Skeletal muscle tissue (tissue), 4 donors: ENCODE results near the gene HEATR9. TPM values are rescaled to one million over a fixed set of nuclear protein-coding genes. Genes with fewer than 3 reads are reported as not detected.

Experiments
- H3K27ac ChIP-seq: one replicate; pipeline ENCODE4 v1.7.0; 2013; ENCODE audit warnings: mild to moderate bottlenecking, low read depth, low read length, inconsistent platforms
- H3K27me3 ChIP-seq, 3 donors: one replicate each; pipeline ENCODE4 v1.7.0; 2013; ENCODE audit warnings: low read length in 3 of 3; ENCODE audit not compliant: control insufficient read depth in 3 of 3, insufficient read depth in 3 of 3
- H3K36me3 ChIP-seq, 3 donors: one replicate each; pipeline ENCODE4 v1.7.0; 2013; ENCODE audit warnings: low read length in 3 of 3; ENCODE audit not compliant: control insufficient read depth in 3 of 3, insufficient read depth in 3 of 3
- H3K4me1 ChIP-seq, 3 donors: one replicate each; pipeline ENCODE4 v1.7.0; 2013; ENCODE audit warnings: low read length in 3 of 3, mild to moderate bottlenecking in 3 of 3; ENCODE audit not compliant: control insufficient read depth in 3 of 3, insufficient read depth in 3 of 3
- H3K4me3 ChIP-seq, 3 donors: one replicate each; pipeline ENCODE4 v1.7.0; 2013; ENCODE audit warnings: low read length in 3 of 3
- H3K9ac ChIP-seq, 3 donors: one replicate each; pipeline ENCODE4 v1.7.0; 2013; ENCODE audit warnings: low read length in 3 of 3, mild to moderate bottlenecking in 3 of 3, moderate library complexity in 2 of 3, low read depth in 1 of 3
- H3K9me3 ChIP-seq, 3 donors: one replicate each; pipeline ENCODE4 v1.7.0; 2013; ENCODE audit warnings: low read length in 3 of 3; ENCODE audit not compliant: control insufficient read depth in 3 of 3
- total RNA-seq: library from RNA; depleted of rRNA; stranded (reverse); fragments of >200 nt; gene quantifications from one replicate; pipeline ENCODE4 v1.2.3, GENCODE V29; 2014
- donor health status: Osteomylitis.

The HEATR9 gene
- total RNA-seq, 1 donor from 2014 or later: not detected

GRCh38 chr17:35879773-35880654 is 11.3 kb upstream of the HEATR9 start, which contains the start of gene CCL5:
CCL5 (minus strand) TSS chr17:35880360.
- no peak within 1 kb of the TSS for H3K27ac ChIP-seq
- no peak within 1 kb of the TSS for H3K4me3 ChIP-seq
- no peak within 1 kb of the TSS for H3K9ac ChIP-seq
- no peaks in the 10 kb centered on the region for H3K4me1 ChIP-seq
- H3K9me3 ChIP-seq: no peaks in the 10 kb centered on the region
- no peaks in the 10 kb centered on the region for H3K36me3 ChIP-seq
- no peaks in the 10 kb centered on the region for H3K27me3 ChIP-seq

DNA sequence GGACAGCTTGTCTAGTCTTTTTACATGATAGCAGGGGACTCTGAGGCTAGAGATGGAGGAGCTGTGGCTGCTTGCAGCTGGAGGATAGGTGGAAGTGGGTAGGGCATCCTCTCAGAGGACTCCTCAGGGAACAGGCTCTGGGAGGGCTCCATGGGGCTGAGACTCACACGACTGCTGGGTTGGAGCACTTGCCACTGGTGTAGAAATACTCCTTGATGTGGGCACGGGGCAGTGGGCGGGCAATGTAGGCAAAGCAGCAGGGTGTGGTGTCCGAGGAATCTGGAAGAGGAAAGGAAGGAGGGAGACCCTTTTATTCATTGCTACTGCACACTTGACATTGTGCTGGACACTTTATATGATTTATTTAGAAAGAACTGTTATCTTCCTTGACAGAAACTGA is 9.7 kb upstream of the HEATR9 start:
- Histone ChIP-seq H3K9ac (no peak overlapping the region), H3K4me3 (no peak overlapping the region), H3K9me3 (no peaks in the 10 kb centered on the region), H3K27ac (no peak overlapping the region), H3K27me3 (no peaks in the 10 kb centered on the region), H3K4me1 (no peaks in the 10 kb centered on the region), H3K36me3 (no peaks in the 10 kb centered on the region)

GRCh38 chr17:35877345-35878029 is 8.8 kb upstream of the HEATR9 start:
- Histone ChIP-seq H3K27ac (no peak overlapping the region), H3K9ac (no peak overlapping the region), H3K4me1 (no peaks in the 10 kb centered on the region), H3K27me3 (no peaks in the 10 kb centered on the region), H3K36me3 (no peaks in the 10 kb centered on the region), H3K9me3 (no peaks in the 10 kb centered on the region), H3K4me3 (no peak overlapping the region)

DNA sequence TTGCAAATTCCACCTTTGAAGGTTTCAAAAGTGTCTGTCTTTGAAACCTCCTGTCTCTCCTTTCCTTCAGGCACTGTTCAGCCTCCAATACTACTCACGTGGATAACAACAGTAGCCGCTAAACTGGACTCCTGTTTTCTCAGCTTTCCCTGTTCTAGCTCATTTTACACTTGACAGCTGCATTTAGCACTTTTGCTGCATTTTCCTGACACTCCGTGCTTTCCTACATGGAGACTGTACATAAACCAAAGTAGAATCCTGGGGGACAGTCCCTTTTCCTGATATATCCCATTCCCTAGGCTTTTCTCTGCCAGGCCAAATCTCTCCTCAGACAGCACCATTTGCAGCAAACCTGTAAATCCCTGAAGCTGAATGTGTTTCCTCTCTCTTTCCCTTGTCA is 7.8 kb upstream of the HEATR9 start:
- Histone ChIP-seq H3K36me3 (no peaks in the 10 kb centered on the region), H3K4me1 (no peaks in the 10 kb centered on the region), H3K27me3 (no peaks in the 10 kb centered on the region), H3K4me3 (no peak overlapping the region), H3K9ac (no peak overlapping the region), H3K27ac (no peak overlapping the region), H3K9me3 (no peaks in the 10 kb centered on the region)

- Histone ChIP-seq H3K9ac (no peak overlapping the region), H3K27me3 (no peaks in the 10 kb centered on the region), H3K27ac (no peak overlapping the region), H3K4me3 (no peak overlapping the region), H3K36me3 (no peaks in the 10 kb centered on the region), H3K4me1 (no peaks in the 10 kb centered on the region), H3K9me3 (no peaks in the 10 kb centered on the region)
Measured at GRCh38 chr17:35875800-35876139, 7.1 kb upstream of the HEATR9 start.

GRCh38 chr17:35875072-35875799 is 6.5 kb upstream of the HEATR9 start:
- no peak overlapping the region for H3K4me3 ChIP-seq
- H3K27ac ChIP-seq: no peak overlapping the region
- H3K27me3 ChIP-seq: no peaks in the 10 kb centered on the region
- H3K9ac ChIP-seq: no peak overlapping the region
- H3K36me3 ChIP-seq: no peaks in the 10 kb centered on the region
- no peaks in the 10 kb centered on the region for H3K4me1 ChIP-seq
- H3K9me3 ChIP-seq: no peaks in the 10 kb centered on the region

DNA sequence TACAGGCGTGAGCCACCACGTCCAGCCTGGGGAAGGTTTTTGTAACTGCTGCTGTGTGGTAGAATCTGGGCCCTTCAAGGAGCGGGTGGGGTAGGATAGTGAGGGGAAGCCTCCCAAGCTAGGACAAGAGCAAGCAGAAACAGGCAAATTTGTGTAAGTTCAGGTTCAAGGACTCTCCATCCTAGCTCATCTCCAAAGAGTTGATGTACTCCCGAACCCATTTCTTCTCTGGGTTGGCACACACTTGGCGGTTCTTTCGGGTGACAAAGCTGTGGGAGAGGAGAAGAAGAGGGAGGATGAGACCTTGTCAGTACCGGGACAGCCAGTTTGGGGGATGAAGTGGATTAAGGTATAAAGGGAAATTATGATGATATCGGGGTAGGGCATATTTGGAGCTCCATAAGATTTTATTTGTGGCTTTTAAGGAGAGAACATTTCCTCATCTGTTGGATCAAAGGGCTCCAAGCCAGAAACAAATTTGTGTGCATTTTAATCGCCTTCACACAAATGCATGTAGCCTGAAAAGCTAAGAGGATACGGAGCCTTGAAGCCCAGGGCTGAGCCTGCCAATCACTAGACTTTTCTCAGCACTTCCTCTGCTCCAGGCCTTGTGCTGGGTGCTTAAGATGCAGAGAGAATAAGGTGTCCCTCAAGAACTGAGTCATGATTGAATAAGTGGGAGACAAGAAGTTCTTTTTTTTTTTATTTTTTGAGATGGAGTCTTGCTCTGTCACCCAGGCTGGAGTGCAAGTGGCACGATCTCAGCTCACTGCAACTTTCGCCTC is 3.7 kb upstream of the HEATR9 start:
- Histone ChIP-seq H3K27ac (no peak overlapping the region), H3K4me3 (no peak overlapping the region), H3K9me3 (no peaks in the 10 kb centered on the region), H3K4me1 (no peaks in the 10 kb centered on the region), H3K36me3 (no peaks in the 10 kb centered on the region), H3K9ac (no peak overlapping the region), H3K27me3 (no peaks in the 10 kb centered on the region)

GRCh38 chr17:35870906-35871819 is 2.5 kb upstream of the HEATR9 start:
- H3K36me3 ChIP-seq: no peaks in the 10 kb centered on the region
- no peak overlapping the region for H3K4me3 ChIP-seq
- no peaks in the 10 kb centered on the region for H3K9me3 ChIP-seq
- H3K9ac ChIP-seq: no peak overlapping the region
- no peak overlapping the region for H3K27ac ChIP-seq
- H3K27me3 ChIP-seq: no peaks in the 10 kb centered on the region
- H3K4me1 ChIP-seq: no peaks in the 10 kb centered on the region

GRCh38 chr17:35867574-35867973 is 1.1 kb downstream of the HEATR9 start:
- no peak overlapping the region for H3K9ac ChIP-seq
- H3K27ac ChIP-seq: no peak overlapping the region
- H3K4me1 ChIP-seq: no peaks in the 10 kb centered on the region
- no peaks in the 10 kb centered on the region for H3K9me3 ChIP-seq
- peaks cover 0 to 8% (median 0%) of the 10 kb centered on the region in 3 donors for H3K36me3 ChIP-seq
- H3K4me3 ChIP-seq: no peak overlapping the region
- no peaks in the 10 kb centered on the region for H3K27me3 ChIP-seq
